WTC11 (cell line): ENCODE results near the gene ERBB4.

ENCODE experiments used
- CTCF ChIP-seq: fragments of 200-600 bp; IDR thresholded peaks from 2 replicates; pipeline ENCODE4 v1.8.0; 2022; ENCODE audit warnings: antibody characterized with exemption
- E2F1 ChIP-seq: sonication (generic); formaldehyde crosslinking; IDR thresholded peaks from 2 replicates; pipeline ENCODE4 v1.8.0; 2022; ENCODE audit warnings: mild to moderate bottlenecking, missing genetic modification reagents
- IRF2 ChIP-seq: sonication (generic); formaldehyde crosslinking; IDR thresholded peaks from 2 replicates; pipeline ENCODE4 v1.8.0; 2022; ENCODE audit warnings: low read depth, missing genetic modification reagents, borderline replicate concordance
- ZNF425 ChIP-seq: fragments of 250-450 bp; sonication (Bioruptor Pico); conservative IDR thresholded peaks from 2 replicates; pipeline ENCODE4 v1.9.0; 2021; ENCODE audit warnings: mild to moderate bottlenecking
- ZNF512 ChIP-seq: sonication (generic); formaldehyde crosslinking; IDR thresholded peaks from 2 replicates; pipeline ENCODE4 v1.8.1; 2022; ENCODE audit warnings: missing genetic modification reagents, borderline replicate concordance

- TF ChIP-seq IRF2, result no peak
- no peak for TF ChIP-seq ZNF425 (CRISPR knock-in tag)
- TF ChIP-seq CTCF, result no peak
- TF ChIP-seq E2F1, result no peak
- TF ChIP-seq ZNF512 (CRISPR knock-in tag), result no peak
Observed at GRCh38 chr2:211591426-211591825, 947.2 kb downstream of the ERBB4 start.
